Measurements from ENCODE around the gene CMBL.
"Not testable (repeated sequence)": the region's sequence is repeated elsewhere in the genome, so short reads cannot be mapped to it uniquely, and the experiment has no call there.

CMBL gene

GRCh38 chr5:10286162-10286861 lies 21.4 kb downstream of the CMBL start:
- TF ChIP-seq Cebpa-rat (IDR thresholded peaks at IDR 0.05): no peak
- Histone ChIP-seq H3K4me2 (no peak overlapping the region), H3K9ac (no peak overlapping the region), H3K36me3 (no peaks in the 10 kb centered on the region), H3K4me3 (no peak overlapping the region), H3K4me1 (peaks cover 35% of the 10 kb centered on the region), H4K20me1 (no peaks in the 10 kb centered on the region), H3K9me3 (no peaks in the 10 kb centered on the region), H3K27me3 (no peaks in the 10 kb centered on the region), H3K27ac (no peak overlapping the region)

- H4K20me1 ChIP-seq, H3K9ac ChIP-seq, H3K36me3 ChIP-seq, H3K4me3 ChIP-seq, H3K27ac ChIP-seq, H3K9me3 ChIP-seq, H3K4me2 ChIP-seq, H3K27me3 ChIP-seq: not testable (repeated sequence)
- H3K4me1 ChIP-seq: peaks cover 35% of the 10 kb centered on the region
Measured at GRCh38 chr5:10285362-10285761, 22.3 kb downstream of the CMBL start.

GRCh38 chr5:10283927-10284635 lies 23.6 kb downstream of the CMBL start:
- Histone ChIP-seq H4K20me1 (no peaks in the 10 kb centered on the region), H3K9me3 (no peaks in the 10 kb centered on the region), H3K4me1 (peaks cover 23% of the 10 kb centered on the region), H3K4me3 (no peak overlapping the region), H3K36me3 (no peaks in the 10 kb centered on the region), H3K4me2 (no peak overlapping the region), H3K27me3 (no peaks in the 10 kb centered on the region), H3K27ac (no peak overlapping the region), H3K9ac (no peak overlapping the region)
- no peak for TF ChIP-seq Cebpa-rat (IDR thresholded peaks at IDR 0.05)

- no peaks in the 10 kb centered on the region for H3K27me3 ChIP-seq
- peaks cover 19% of the 10 kb centered on the region for H3K4me1 ChIP-seq
- no peak overlapping the region for H3K9ac ChIP-seq
- no peak overlapping the region for H3K4me2 ChIP-seq
- H3K27ac ChIP-seq: no peak overlapping the region
- no peak overlapping the region for H3K4me3 ChIP-seq
- H3K9me3 ChIP-seq: no peaks in the 10 kb centered on the region
- TF ChIP-seq Cebpa-rat (IDR thresholded peaks at IDR 0.05): no peak
- no peaks in the 10 kb centered on the region for H4K20me1 ChIP-seq
- no peaks in the 10 kb centered on the region for H3K36me3 ChIP-seq
Measured at GRCh38 chr5:10279925-10280720, 27.6 kb downstream of the CMBL start.

GRCh38 chr5:10279328-10279727 lies 28.4 kb downstream of the CMBL start:
- Histone ChIP-seq H4K20me1 (no peaks in the 10 kb centered on the region), H3K9ac (no peak overlapping the region), H3K27ac (no peak overlapping the region), H3K36me3 (no peaks in the 10 kb centered on the region), H3K4me1 (peaks cover 20% of the 10 kb centered on the region), H3K27me3 (no peaks in the 10 kb centered on the region), H3K4me3 (no peak overlapping the region), H3K9me3 (no peaks in the 10 kb centered on the region), H3K4me2 (no peak overlapping the region)
- TF ChIP-seq Cebpa-rat (IDR thresholded peaks at IDR 0.05): no peak

- Histone ChIP-seq H3K9ac (no peak overlapping the region), H3K27me3 (no peaks in the 10 kb centered on the region), H3K36me3 (no peaks in the 10 kb centered on the region), H3K27ac (no peak overlapping the region), H3K4me3 (no peak overlapping the region), H4K20me1 (no peaks in the 10 kb centered on the region), H3K9me3 (no peaks in the 10 kb centered on the region), H3K4me1 (peaks cover 14% of the 10 kb centered on the region), H3K4me2 (no peak overlapping the region)
- no peak for TF ChIP-seq Cebpa-rat (IDR thresholded peaks at IDR 0.05)
Measured at GRCh38 chr5:10278658-10279279, 28.9 kb downstream of the CMBL start.

- Histone ChIP-seq H3K27me3 (no peaks in the 10 kb centered on the region), H4K20me1 (no peaks in the 10 kb centered on the region), H3K4me2 (no peak overlapping the region), H3K36me3 (no peaks in the 10 kb centered on the region), H3K4me3 (no peak overlapping the region), H3K4me1 (peaks cover 12% of the 10 kb centered on the region), H3K9me3 (no peaks in the 10 kb centered on the region; the same call in 1 of the 2 replicates), H3K27ac (no peak overlapping the region), H3K9ac (no peak overlapping the region)
- no peak for TF ChIP-seq Cebpa-rat (IDR thresholded peaks at IDR 0.05)
Measured at GRCh38 chr5:10277773-10278630, 29.7 kb downstream of the CMBL start.

- no peak overlapping the region for H3K27ac ChIP-seq
- peaks cover 10% of the 10 kb centered on the region for H3K9me3 ChIP-seq
- no peak for TF ChIP-seq Cebpa-rat (IDR thresholded peaks at IDR 0.05)
- no peak overlapping the region for H3K4me2 ChIP-seq
- H3K36me3 ChIP-seq: no peaks in the 10 kb centered on the region
- no peaks in the 10 kb centered on the region for H3K27me3 ChIP-seq
- H3K4me1 ChIP-seq: peaks cover 25% of the 10 kb centered on the region
- no peak overlapping the region for H3K9ac ChIP-seq
- H4K20me1 ChIP-seq: no peaks in the 10 kb centered on the region
- H3K4me3 ChIP-seq: no peak overlapping the region
Measured at GRCh38 chr5:10276691-10277090, 31.0 kb downstream of the CMBL start.

GRCh38 chr5:10275991-10276390 lies 31.7 kb downstream of the CMBL start:
- Histone ChIP-seq H3K4me3 (no peak overlapping the region), H3K27ac (no peak overlapping the region), H3K9ac (no peak overlapping the region), H3K4me2 (peak overlapping the region; percentile 42), H3K4me1 (peaks cover 25% of the 10 kb centered on the region), H3K36me3 (no peaks in the 10 kb centered on the region), H3K27me3 (no peaks in the 10 kb centered on the region), H4K20me1 (no peaks in the 10 kb centered on the region), H3K9me3 (peaks cover 10% of the 10 kb centered on the region)
- TF ChIP-seq Cebpa-rat (IDR thresholded peaks at IDR 0.05): no peak

Measured in BLaER1 (cell line).